ENCODE data around the gene ACOT9. TPM values are rescaled to one million over a fixed set of nuclear protein-coding genes. Genes with fewer than 3 reads are reported as not detected.
"Not testable (repeated sequence)": the region's sequence is repeated elsewhere in the genome, so short reads cannot be mapped to it uniquely, and the experiment has no call there.

Gene ACOT9
- total and polyA plus RNA-seq, 12 donors, result 18.4 to 58.3 (median 37.4) TPM

DNA sequence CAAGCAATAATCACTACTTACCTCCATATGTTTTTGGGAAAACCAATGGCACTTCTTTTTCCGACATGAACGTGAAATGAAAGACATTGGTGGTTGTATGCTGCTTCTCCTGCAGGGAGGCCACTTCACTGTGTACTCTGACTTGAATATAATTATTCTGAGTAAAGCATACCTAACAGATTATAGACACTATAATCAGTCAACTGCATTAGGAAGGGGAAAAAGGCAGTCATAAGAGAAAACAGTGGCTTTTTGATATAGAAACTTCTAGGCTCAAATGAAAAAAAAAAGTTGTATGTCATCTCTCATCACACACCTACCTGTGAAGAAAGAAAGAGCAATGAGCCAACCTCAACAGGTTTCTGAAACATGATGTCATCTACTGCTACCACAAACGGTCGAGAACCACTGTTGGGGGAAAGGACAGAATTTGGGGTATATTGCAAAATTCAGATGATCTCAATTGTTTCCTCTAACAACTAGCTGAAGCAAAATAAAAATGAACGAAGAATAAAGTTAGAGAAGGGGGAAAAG is 38.3 kb downstream of the ACOT9 start:
- intact Hi-C loops (cut with DNase I), result no loop called here
- TF ChIP-seq, protein P1, sequence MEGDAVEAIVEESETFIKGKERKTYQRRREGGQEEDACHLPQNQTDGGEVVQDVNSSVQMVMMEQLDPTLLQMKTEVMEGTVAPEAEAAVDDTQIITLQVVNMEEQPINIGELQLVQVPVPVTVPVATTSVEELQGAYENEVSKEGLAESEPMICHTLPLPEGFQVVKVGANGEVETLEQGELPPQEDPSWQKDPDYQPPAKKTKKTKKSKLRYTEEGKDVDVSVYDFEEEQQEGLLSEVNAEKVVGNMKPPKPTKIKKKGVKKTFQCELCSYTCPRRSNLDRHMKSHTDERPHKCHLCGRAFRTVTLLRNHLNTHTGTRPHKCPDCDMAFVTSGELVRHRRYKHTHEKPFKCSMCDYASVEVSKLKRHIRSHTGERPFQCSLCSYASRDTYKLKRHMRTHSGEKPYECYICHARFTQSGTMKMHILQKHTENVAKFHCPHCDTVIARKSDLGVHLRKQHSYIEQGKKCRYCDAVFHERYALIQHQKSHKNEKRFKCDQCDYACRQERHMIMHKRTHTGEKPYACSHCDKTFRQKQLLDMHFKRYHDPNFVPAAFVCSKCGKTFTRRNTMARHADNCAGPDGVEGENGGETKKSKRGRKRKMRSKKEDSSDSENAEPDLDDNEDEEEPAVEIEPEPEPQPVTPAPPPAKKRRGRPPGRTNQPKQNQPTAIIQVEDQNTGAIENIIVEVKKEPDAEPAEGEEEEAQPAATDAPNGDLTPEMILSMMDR (IDR thresholded peaks at IDR 0.05), result no peak
- TF ChIP-seq POLR2A (IDR thresholded peaks at IDR 0.05), result no peak

DNA sequence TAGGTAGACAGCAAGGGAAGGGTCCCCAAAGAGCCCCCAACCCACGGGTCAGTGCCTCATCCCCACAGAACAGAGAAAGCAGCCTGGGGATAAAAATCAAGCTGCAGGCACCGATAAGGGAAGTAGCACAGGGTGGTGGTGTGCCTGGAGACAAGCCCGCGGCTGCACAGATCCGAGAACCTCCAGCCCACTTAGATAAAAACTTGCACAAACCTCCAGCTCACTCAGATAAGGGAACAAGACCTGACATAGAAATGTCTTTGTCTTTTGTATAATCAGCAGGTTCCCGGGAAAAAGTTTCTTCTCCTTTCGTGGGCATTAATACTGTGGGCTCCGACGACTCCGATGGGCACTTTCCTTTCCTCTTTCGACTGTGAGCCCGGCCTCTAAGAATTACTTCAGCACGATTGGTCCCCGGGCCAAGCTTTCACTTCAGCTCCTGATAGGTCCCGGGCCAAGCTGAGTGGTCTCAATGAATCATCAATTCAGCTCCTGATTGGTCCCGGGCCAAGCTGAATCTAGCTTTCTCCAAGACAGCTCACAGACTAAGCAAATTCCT is 43.4 kb downstream of the ACOT9 start:
- H3K4me3 ChIP-seq, result no peak overlapping the region
- H3K9me3 ChIP-seq (replicated peaks in 1 of 3), result no peaks in the 10 kb centered on the region
- no peaks in the 10 kb centered on the region for H3K36me3 ChIP-seq (replicated peaks in 1 of 2)
- TF ChIP-seq POLR2A (IDR thresholded peaks at IDR 0.05), result peak in 1 of 2 donors; percentile 21
- TF ChIP-seq, protein P1 (IDR thresholded peaks at IDR 0.05), result no peak
- intact Hi-C loops (cut with DNase I), result loop anchor here in 1 of 2 donors (10.0 kb wide), 1 partner anchor 205 kb away; the partner anchor contains the start of genes APOO and CXorf58
- H3K27me3 ChIP-seq, result no peaks in the 10 kb centered on the region
- peak in 4 of 7 donors; percentile 15 to 56 (median 36) for DNase-seq
- H3K27ac ChIP-seq, result no peak overlapping the region
- no peaks in the 10 kb centered on the region for H3K4me1 ChIP-seq (replicated peaks in 1 of 2)
- WGBS, 4 donors, result 56 to 74% (median 67%) methylated on average over 2 to 16 of the region's 16 CpGs

More for the DNA sequence above, 38.3 kb downstream of the ACOT9 start:
- 80 to 95% (median 88%) methylated on average over 4 to 5 of the region's 5 CpGs for WGBS, 4 donors
- Histone ChIP-seq H3K27ac (no peak overlapping the region), H3K36me3 (replicated peaks in 1 of 2) (peaks cover 0 to 18% of the 10 kb centered on the region in 2 donors), H3K4me1 (replicated peaks in 1 of 2) (no peaks in the 10 kb centered on the region), H3K27me3 (no peaks in the 10 kb centered on the region), H3K9me3 (replicated peaks in 1 of 3) (no peaks in the 10 kb centered on the region), H3K4me3 (no peak overlapping the region)
- DNase-seq, result no peak

DNA sequence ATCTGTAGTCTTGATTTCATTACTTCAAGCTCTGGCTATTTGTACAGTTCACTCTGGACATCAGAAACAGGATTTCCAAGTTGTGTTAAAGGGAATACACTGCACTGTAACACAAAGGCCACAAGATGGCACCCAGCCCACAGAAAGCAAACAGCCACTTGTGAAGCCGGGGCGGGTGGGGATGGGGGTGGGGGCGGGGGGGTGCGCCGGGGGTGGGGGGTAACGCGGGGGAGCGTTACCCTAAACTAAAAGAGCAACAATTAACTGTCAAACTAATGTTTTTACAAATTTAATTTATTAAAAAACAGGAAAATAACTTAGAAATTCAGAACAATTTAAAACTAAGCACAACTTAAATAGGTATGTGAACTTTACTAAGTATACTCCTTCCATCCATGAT is 48.5 kb downstream of the ACOT9 start:
- peak; percentile 43 to 77 (median 61) for DNase-seq
- Histone ChIP-seq H3K4me3 (no peak overlapping the region), H3K27ac (no peak overlapping the region), H3K4me1 (replicated peaks in 1 of 2) (no peaks in the 10 kb centered on the region), H3K27me3 (no peaks in the 10 kb centered on the region), H3K36me3 (replicated peaks in 1 of 2) (no peaks in the 10 kb centered on the region), H3K9me3 (replicated peaks in 1 of 3) (no peaks in the 10 kb centered on the region)
- TF ChIP-seq, protein P1 (IDR thresholded peaks at IDR 0.05), result peak in 5 of 6 experiments; percentile 20 to 58 (median 31)
- no peak for TF ChIP-seq POLR2A (IDR thresholded peaks at IDR 0.05)
- intact Hi-C loops (cut with DNase I), result loop anchor here (5.0 to 10.0 kb wide), 2 partner anchors 208 to 210 kb away; partner anchors contain the start of genes APOO (in 1 of the 2) and CXorf58 (in 1 of the 2)
- WGBS, 4 donors, result 2 to 8% (median 4%) methylated on average over 8 of the region's 8 CpGs

DNA sequence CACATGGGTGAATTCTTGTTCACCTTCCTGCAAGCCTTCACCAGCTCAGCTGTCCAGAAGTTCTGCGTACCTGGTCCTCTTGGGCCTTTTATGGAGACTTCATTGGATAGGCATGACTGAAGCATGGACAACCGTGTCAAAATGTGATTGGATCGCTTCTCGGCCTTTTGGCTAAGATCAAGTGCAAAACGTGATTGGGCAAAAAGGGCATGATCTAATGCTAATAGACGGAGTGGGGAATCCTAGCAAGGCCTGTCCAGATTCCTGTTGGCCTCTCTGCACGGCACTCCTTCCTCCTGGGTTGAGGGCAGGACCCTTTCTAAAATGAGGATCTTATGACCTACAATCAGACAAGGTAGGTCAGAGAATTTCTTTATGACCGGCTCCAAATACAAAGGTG is 50.9 kb downstream of the ACOT9 start:
- intact Hi-C loops (cut with DNase I), result loop anchor here (5.0 to 10.0 kb wide), 2 partner anchors 210 to 213 kb away; partner anchors contain the start of genes APOO (in 1 of the 2) and CXorf58 (in 1 of the 2)
- H3K4me1 ChIP-seq (replicated peaks in 1 of 2), result no peaks in the 10 kb centered on the region
- TF ChIP-seq, protein P1 (IDR thresholded peaks at IDR 0.05), result no peak
- no peak for TF ChIP-seq POLR2A (IDR thresholded peaks at IDR 0.05)
- DNase-seq, result no peak
- H3K27ac ChIP-seq, result no peak overlapping the region
- no peaks in the 10 kb centered on the region for H3K36me3 ChIP-seq (replicated peaks in 1 of 2)
- no peaks in the 10 kb centered on the region for H3K27me3 ChIP-seq
- no peaks in the 10 kb centered on the region for H3K9me3 ChIP-seq (replicated peaks in 1 of 3)
- H3K4me3 ChIP-seq, result no peak overlapping the region
- WGBS, 4 donors, result 74 to 86% (median 79%) methylated on average over 7 to 8 of the region's 8 CpGs

DNA sequence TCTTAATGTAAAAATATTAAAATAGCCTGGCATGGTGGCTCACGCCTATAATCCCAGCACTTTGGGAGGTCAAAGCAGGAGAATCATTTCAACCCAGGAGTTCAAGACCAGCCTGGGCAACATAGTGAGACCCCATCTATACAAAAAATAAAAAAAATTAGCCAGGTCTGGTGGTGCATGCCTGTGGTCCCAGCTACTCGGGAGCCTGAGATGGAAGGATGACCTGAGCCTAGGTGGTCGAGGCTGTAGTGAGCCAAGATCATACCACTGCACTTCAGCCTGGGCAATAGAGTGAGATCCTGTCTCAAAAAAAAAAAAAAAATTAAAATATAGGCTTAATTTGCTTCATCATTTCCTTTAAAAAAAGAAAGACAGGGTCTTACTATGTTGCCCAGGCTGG is 66.6 kb downstream of the ACOT9 start:
- H3K9me3 ChIP-seq (replicated peaks in 1 of 3); H3K27ac ChIP-seq; intact Hi-C loops (cut with DNase I); H3K27me3 ChIP-seq; DNase-seq; H3K36me3 ChIP-seq (replicated peaks in 1 of 2); H3K4me1 ChIP-seq (replicated peaks in 1 of 2); H3K4me3 ChIP-seq: not testable (repeated sequence)
- WGBS, 4 donors, result 70 to 98% (median 89%) methylated on average over 3 of the region's 3 CpGs
